GM18511 (cell line): ENCODE measurements around the gene STARD9.
A peak's percentile ranks its signal among the peaks of the same experiment; 100 is the strongest.

ENCODE experiments used
- ATAC-seq: cut with Tn5 transposase; IDR thresholded peaks from one replicate; pipeline ENCODE4 v1.9.1; 2021; ENCODE audit warnings: mild to moderate bottlenecking, moderate library complexity; ENCODE audit not compliant: unreplicated experiment

Gene STARD9

GRCh38 chr15:42621996-42622925 lies 46.9 kb downstream of the STARD9 start:
- no peak for ATAC-seq

- no peak for ATAC-seq
Measured at GRCh38 chr15:42623951-42624350, 48.5 kb downstream of the STARD9 start.

GRCh38 chr15:42627485-42627884 lies 52.1 kb downstream of the STARD9 start:
- ATAC-seq: no peak

GRCh38 chr15:42628761-42629160 lies 53.4 kb downstream of the STARD9 start:
- no peak for ATAC-seq

GRCh38 chr15:42632105-42632675 lies 56.8 kb downstream of the STARD9 start:
- no peak for ATAC-seq

GRCh38 chr15:42640109-42640508 lies 64.7 kb downstream of the STARD9 start:
- ATAC-seq: no peak

- peak; percentile 83 for ATAC-seq
Measured at GRCh38 chr15:42650208-42651066, 75.0 kb downstream of the STARD9 start.

GRCh38 chr15:42665827-42666226 lies 90.4 kb downstream of the STARD9 start:
- no peak for ATAC-seq

GRCh38 chr15:42667855-42668254 lies 92.4 kb downstream of the STARD9 start:
- no peak for ATAC-seq

- ATAC-seq: no peak
Measured at GRCh38 chr15:42670451-42670850, 95.0 kb downstream of the STARD9 start.

- no peak for ATAC-seq
Measured at GRCh38 chr15:42672444-42672843, 97.0 kb downstream of the STARD9 start.

GRCh38 chr15:42674472-42674871 lies 99.1 kb downstream of the STARD9 start:
- ATAC-seq: no peak

GRCh38 chr15:42675021-42675420 lies 99.6 kb downstream of the STARD9 start:
- ATAC-seq: no peak

GRCh38 chr15:42679285-42680141 lies 104.1 kb downstream of the STARD9 start:
- no peak for ATAC-seq

GRCh38 chr15:42680142-42680482 lies 104.7 kb downstream of the STARD9 start:
- peak; percentile 49 for ATAC-seq

- no peak for ATAC-seq
Measured at GRCh38 chr15:42681119-42681518, 105.7 kb downstream of the STARD9 start.

GRCh38 chr15:42686281-42686680 lies 110.9 kb downstream of the STARD9 start:
- no peak for ATAC-seq

GRCh38 chr15:42687740-42688139 lies 112.3 kb downstream of the STARD9 start:
- ATAC-seq: no peak

- ATAC-seq: no peak
Measured at GRCh38 chr15:42688301-42688700, 112.9 kb downstream of the STARD9 start.

- no peak for ATAC-seq
Measured at GRCh38 chr15:42691308-42691707, 115.9 kb downstream of the STARD9 start.

- no peak for ATAC-seq
Measured at GRCh38 chr15:42691770-42692169, 116.4 kb downstream of the STARD9 start.
